Vagina (tissue), 2 donors: ENCODE results near the gene OSBP2.

Source experiments
- POLR2AphosphoS5 ChIP-seq, 2 donors: sonication (generic); formaldehyde crosslinking; IDR thresholded peaks; one replicate each; pipeline ENCODE4 v1.9.0; 2017; ENCODE audit warnings: antibody characterized with exemption in 2 of 2, mild to moderate bottlenecking in 2 of 2, low read depth in 1 of 2; ENCODE audit not compliant: insufficient read depth in 1 of 2
- TF ChIP-seq, protein P1 (sequence below), 3 experiments: fragments of 450-650 bp in 2 of 3; fragments of 200-600 bp in 1 of 3; sonication (generic) in 1 of 3; IDR thresholded peaks; one replicate each; pipeline ENCODE4 v1.5.1; 2017 to 2019; ENCODE audit warnings: antibody characterized with exemption in 3 of 3, mild to moderate bottlenecking in 2 of 3, moderate library complexity in 2 of 3

DNA sequence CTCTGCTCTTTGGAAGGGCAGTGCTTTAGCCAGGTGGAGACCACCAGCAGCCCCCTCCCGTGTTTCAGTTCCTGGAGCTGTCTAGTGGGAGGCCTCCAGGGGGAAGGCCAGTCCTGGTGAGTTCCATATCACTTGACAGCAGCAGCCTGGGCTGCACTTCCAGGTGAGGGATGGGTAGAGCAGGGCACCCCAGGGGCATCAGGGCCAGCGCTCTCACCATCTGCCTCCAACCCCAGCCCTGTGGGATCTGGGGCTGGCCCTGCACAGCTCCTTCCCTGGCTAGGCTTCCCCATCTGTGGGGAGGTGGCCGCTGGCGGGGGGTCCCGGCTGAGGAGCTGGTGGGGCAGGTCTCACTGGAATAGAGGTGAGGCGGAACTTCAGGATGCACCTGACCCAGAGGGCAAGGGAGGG lies 213.4 kb downstream of the OSBP2 start:
- TF ChIP-seq, protein P1, sequence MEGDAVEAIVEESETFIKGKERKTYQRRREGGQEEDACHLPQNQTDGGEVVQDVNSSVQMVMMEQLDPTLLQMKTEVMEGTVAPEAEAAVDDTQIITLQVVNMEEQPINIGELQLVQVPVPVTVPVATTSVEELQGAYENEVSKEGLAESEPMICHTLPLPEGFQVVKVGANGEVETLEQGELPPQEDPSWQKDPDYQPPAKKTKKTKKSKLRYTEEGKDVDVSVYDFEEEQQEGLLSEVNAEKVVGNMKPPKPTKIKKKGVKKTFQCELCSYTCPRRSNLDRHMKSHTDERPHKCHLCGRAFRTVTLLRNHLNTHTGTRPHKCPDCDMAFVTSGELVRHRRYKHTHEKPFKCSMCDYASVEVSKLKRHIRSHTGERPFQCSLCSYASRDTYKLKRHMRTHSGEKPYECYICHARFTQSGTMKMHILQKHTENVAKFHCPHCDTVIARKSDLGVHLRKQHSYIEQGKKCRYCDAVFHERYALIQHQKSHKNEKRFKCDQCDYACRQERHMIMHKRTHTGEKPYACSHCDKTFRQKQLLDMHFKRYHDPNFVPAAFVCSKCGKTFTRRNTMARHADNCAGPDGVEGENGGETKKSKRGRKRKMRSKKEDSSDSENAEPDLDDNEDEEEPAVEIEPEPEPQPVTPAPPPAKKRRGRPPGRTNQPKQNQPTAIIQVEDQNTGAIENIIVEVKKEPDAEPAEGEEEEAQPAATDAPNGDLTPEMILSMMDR (IDR thresholded peaks at IDR 0.05): no peak
- no peak for TF ChIP-seq POLR2AphosphoS5 (IDR thresholded peaks at IDR 0.05; ENCODE audit: insufficient read depth in 1 of 2, low read depth in 1 of 2)
